ENCODE measurements around the gene BBX. TPM values are rescaled to one million over a fixed set of nuclear protein-coding genes. Genes with fewer than 3 reads are reported as not detected.

The BBX gene
- total and polyA plus RNA-seq, 2 of the 4 experiments (the other 2 are of a cell fraction) = 13.6 to 107 TPM

DNA sequence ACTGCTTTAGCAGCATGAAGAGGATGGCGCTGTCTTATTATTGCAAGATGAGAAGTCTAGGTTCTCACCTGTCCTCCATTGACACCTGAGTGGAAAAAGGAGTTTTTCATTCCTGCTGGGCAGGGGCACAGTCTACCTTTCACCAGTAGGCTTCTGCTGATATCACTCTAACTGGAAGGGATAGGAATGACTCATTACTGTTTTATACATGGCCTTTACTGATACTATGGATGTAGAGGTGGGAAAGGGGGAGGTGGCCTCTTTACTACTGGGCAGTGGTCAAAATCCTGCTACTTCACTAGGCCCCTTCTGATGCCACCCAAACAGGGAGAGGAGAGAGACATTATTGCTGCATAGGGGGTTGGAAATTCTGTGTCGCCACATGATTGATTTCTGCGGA is 97.8 kb downstream of the BBX start:
- Histone ChIP-seq H3K56ac (ENCODE audit: extremely low read depth, insufficient read depth, low read length) (no peak overlapping the region), H2AK9ac (replicated peaks; ENCODE audit: low read depth, low read length, poor library complexity) (no peak overlapping the region), H2BK15ac (ENCODE audit: low read depth, low read length) (no peak overlapping the region), H3K4me1 (ENCODE audit: control insufficient read depth, insufficient read depth, low read length) (no peaks in the 10 kb centered on the region), H3K4ac (ENCODE audit: low read depth, low read length) (no peak overlapping the region), H3K23ac (ENCODE audit: low read depth, low read length) (no peak overlapping the region), H2BK20ac (ENCODE audit: low read depth, low read length) (no peak overlapping the region), H2BK5ac (ENCODE audit: low read depth, low read length, poor library complexity, severe bottlenecking) (no peak overlapping the region), H3K18ac (ENCODE audit: low read depth, low read length) (no peak overlapping the region), H2BK120ac (ENCODE audit: low read depth, low read length) (no peak overlapping the region), H3K9ac (ENCODE audit: low read depth, low read length) (no peak overlapping the region), H3K9me3 (ENCODE audit: control insufficient read depth, insufficient read depth, low read length) (no peaks in the 10 kb centered on the region), H3K4me3 (ENCODE audit: insufficient read depth, low read depth, low read length) (no peak overlapping the region), H4K20me1 (ENCODE audit: insufficient read depth, low read length) (peaks cover 7% of the 10 kb centered on the region; the same call in 1 of the 2 replicates), H3K27me3 (ENCODE audit: control insufficient read depth, insufficient read depth, low read length) (no peaks in the 10 kb centered on the region), H3K9me1 (ENCODE audit: insufficient read depth, low read length) (no peaks in the 10 kb centered on the region), H3K79me1 (ENCODE audit: low read depth in 1 of 2, low read length in 2 of 2) (peaks cover 15 to 26% of the 10 kb centered on the region in 2 experiments), H4K91ac (ENCODE audit: insufficient read depth, low read depth, low read length) (no peak overlapping the region), H3K36me3 (ENCODE audit: control insufficient read depth, insufficient read depth, low read length) (no peaks in the 10 kb centered on the region), H4K5ac (ENCODE audit: low read depth, low read length) (no peak overlapping the region), H2AK5ac (ENCODE audit: low read depth, low read length) (no peak overlapping the region), H3K14ac (replicated peaks; ENCODE audit: low read depth, low read length) (no peak overlapping the region), H3K4me2 (ENCODE audit: low read depth, low read length) (no peak overlapping the region), H4K8ac (ENCODE audit: low read depth in 2 of 2, low read length in 2 of 2) (no peak overlapping the region), H2AFZ (replicated peaks; ENCODE audit: low read length, poor library complexity) (no peak overlapping the region), H3K27ac (ENCODE audit: insufficient read depth, low read length) (no peak overlapping the region)
- ATAC-seq (ENCODE audit: low read depth) = no peak
- BruUV-seq (replicated peaks) = no TSS peak
- no CpG with 5 or more reads among the region's 3 CpGs for WGBS, 2 experiments (ENCODE audit: extremely low coverage in 2 of 2, insufficient read length in 1 of 2)
- intact Hi-C loops (cut with micrococcal nuclease) = no loop called here
- CTCF ChIA-PET = no interaction called here
- POLR2A ChIA-PET (ENCODE audit: unreplicated experiment) = no interaction called here
- dilution Hi-C loops (cut with HindIII; ENCODE audit: low sequenced_read_pairs, unreplicated experiment) = no loop called here
- TF ChIP-seq MAFK (IDR thresholded peaks at IDR 0.05; ENCODE audit: low read depth, low read length) (no peak), RFX5 (IDR thresholded peaks at IDR 0.05; ENCODE audit: low read depth, low read length) (no peak), RCOR1 (IDR thresholded peaks at IDR 0.05; ENCODE audit: insufficient replicate concordance, low read length) (no peak), MAZ (IDR thresholded peaks at IDR 0.05; ENCODE audit: borderline replicate concordance, low read depth, low read length) (no peak), RAD21 (IDR thresholded peaks at IDR 0.05; ENCODE audit: low read length) (no peak), SMC3 (IDR thresholded peaks at IDR 0.05; ENCODE audit: low read depth, low read length) (no peak), FOS (IDR thresholded peaks at IDR 0.05; ENCODE audit: low read depth, low read length) (no peak), MXI1 (IDR thresholded peaks at IDR 0.05; ENCODE audit: borderline replicate concordance, low read depth, low read length) (no peak), CEBPB (IDR thresholded peaks at IDR 0.05; ENCODE audit: low read depth, low read length) (no peak), POLR2A (IDR thresholded peaks at IDR 0.05; ENCODE audit: low read depth, low read length) (no peak), BHLHE40 (IDR thresholded peaks at IDR 0.05; ENCODE audit: low read depth, low read length) (no peak), CHD1 (IDR thresholded peaks at IDR 0.05; ENCODE audit: low read depth, low read length) (no peak), NFE2L2 (IDR thresholded peaks at IDR 0.05; ENCODE audit: low read depth, low read length) (no peak)
- TF ChIP-seq, protein P1, sequence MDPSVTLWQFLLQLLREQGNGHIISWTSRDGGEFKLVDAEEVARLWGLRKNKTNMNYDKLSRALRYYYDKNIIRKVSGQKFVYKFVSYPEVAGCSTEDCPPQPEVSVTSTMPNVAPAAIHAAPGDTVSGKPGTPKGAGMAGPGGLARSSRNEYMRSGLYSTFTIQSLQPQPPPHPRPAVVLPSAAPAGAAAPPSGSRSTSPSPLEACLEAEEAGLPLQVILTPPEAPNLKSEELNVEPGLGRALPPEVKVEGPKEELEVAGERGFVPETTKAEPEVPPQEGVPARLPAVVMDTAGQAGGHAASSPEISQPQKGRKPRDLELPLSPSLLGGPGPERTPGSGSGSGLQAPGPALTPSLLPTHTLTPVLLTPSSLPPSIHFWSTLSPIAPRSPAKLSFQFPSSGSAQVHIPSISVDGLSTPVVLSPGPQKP (IDR thresholded peaks at IDR 0.05; ENCODE audit: borderline replicate concordance, low read depth, low read length) = no peak
- TF ChIP-seq, protein P2, sequence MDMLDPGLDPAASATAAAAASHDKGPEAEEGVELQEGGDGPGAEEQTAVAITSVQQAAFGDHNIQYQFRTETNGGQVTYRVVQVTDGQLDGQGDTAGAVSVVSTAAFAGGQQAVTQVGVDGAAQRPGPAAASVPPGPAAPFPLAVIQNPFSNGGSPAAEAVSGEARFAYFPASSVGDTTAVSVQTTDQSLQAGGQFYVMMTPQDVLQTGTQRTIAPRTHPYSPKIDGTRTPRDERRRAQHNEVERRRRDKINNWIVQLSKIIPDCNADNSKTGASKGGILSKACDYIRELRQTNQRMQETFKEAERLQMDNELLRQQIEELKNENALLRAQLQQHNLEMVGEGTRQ (IDR thresholded peaks at IDR 0.05; ENCODE audit: low read depth, low read length) = no peak
- TF ChIP-seq, protein P3, sequence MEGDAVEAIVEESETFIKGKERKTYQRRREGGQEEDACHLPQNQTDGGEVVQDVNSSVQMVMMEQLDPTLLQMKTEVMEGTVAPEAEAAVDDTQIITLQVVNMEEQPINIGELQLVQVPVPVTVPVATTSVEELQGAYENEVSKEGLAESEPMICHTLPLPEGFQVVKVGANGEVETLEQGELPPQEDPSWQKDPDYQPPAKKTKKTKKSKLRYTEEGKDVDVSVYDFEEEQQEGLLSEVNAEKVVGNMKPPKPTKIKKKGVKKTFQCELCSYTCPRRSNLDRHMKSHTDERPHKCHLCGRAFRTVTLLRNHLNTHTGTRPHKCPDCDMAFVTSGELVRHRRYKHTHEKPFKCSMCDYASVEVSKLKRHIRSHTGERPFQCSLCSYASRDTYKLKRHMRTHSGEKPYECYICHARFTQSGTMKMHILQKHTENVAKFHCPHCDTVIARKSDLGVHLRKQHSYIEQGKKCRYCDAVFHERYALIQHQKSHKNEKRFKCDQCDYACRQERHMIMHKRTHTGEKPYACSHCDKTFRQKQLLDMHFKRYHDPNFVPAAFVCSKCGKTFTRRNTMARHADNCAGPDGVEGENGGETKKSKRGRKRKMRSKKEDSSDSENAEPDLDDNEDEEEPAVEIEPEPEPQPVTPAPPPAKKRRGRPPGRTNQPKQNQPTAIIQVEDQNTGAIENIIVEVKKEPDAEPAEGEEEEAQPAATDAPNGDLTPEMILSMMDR (conservative IDR thresholded peaks at IDR 0.05; ENCODE audit: low read depth, low read length) = no peak
- DNase-seq = no peak
- in situ Hi-C loops (cut with MboI; ENCODE audit: low sequenced_read_pairs) = no loop called here

All from IMR-90 (cell line).